ENCODE measurements around the gene MVP.

DNA sequence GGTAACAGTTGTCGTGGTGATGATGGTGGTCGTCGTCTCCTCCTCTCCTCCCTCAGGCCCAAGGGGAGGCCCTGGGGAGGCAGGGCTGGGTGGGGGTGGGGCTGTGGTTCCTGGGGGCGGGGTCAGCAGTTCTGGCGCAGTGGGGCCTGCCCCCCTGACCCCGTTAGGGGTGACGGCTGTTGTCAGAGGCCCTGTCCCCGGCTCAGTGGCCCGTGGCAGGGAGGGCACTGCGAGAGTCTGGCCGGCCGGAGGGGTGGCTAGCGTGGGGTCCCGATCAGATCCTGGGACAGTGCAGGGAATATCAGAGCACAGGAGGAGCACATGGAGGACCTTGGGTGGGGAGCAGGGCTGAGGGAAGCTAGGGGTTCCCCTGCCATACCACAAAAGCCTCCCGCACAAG is 76.6 kb downstream of the MVP start:
- TF ChIP-seq, protein P1, sequence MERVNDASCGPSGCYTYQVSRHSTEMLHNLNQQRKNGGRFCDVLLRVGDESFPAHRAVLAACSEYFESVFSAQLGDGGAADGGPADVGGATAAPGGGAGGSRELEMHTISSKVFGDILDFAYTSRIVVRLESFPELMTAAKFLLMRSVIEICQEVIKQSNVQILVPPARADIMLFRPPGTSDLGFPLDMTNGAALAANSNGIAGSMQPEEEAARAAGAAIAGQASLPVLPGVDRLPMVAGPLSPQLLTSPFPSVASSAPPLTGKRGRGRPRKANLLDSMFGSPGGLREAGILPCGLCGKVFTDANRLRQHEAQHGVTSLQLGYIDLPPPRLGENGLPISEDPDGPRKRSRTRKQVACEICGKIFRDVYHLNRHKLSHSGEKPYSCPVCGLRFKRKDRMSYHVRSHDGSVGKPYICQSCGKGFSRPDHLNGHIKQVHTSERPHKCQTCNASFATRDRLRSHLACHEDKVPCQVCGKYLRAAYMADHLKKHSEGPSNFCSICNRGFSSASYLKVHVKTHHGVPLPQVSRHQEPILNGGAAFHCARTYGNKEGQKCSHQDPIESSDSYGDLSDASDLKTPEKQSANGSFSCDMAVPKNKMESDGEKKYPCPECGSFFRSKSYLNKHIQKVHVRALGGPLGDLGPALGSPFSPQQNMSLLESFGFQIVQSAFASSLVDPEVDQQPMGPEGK (CRISPR knock-in tag; IDR thresholded peaks at IDR 0.05; ENCODE audit: borderline replicate concordance): no peak
- no peak for TF ChIP-seq ZNF565 (CRISPR knock-in tag; conservative IDR thresholded peaks at IDR 0.05; ENCODE audit: low read depth)
- no peak for TF ChIP-seq ZFP3 (CRISPR knock-in tag; IDR thresholded peaks at IDR 0.05)
- TF ChIP-seq ZC3H10 (CRISPR knock-in tag; IDR thresholded peaks at IDR 0.05): no peak
- TF ChIP-seq ISL1 (CRISPR knock-in tag; IDR thresholded peaks at IDR 0.05): no peak

Data from SK-N-SH treated with all-trans-retinoic acid at 6 μM for 48 hours (cell line).